AG09319 (cell line): ENCODE measurements around the gene TUT1.
"Not testable (repeated sequence)": the region's sequence is repeated elsewhere in the genome, so short reads cannot be mapped to it uniquely, and the experiment has no call there.

Experiments used
- DNase-seq: peaks from one replicate; pipeline ENCODE4 v3.0.0-alpha.2; 2010; ENCODE audit warnings: low read depth; ENCODE audit errors: extremely low read depth
- CTCF ChIP-seq: IDR thresholded peaks from 2 replicates; pipeline ENCODE4 v1.5.1; 2011; ENCODE audit warnings: low read depth, mild to moderate bottlenecking, inconsistent platforms, low read length, moderate library complexity

The TUT1 gene

DNA sequence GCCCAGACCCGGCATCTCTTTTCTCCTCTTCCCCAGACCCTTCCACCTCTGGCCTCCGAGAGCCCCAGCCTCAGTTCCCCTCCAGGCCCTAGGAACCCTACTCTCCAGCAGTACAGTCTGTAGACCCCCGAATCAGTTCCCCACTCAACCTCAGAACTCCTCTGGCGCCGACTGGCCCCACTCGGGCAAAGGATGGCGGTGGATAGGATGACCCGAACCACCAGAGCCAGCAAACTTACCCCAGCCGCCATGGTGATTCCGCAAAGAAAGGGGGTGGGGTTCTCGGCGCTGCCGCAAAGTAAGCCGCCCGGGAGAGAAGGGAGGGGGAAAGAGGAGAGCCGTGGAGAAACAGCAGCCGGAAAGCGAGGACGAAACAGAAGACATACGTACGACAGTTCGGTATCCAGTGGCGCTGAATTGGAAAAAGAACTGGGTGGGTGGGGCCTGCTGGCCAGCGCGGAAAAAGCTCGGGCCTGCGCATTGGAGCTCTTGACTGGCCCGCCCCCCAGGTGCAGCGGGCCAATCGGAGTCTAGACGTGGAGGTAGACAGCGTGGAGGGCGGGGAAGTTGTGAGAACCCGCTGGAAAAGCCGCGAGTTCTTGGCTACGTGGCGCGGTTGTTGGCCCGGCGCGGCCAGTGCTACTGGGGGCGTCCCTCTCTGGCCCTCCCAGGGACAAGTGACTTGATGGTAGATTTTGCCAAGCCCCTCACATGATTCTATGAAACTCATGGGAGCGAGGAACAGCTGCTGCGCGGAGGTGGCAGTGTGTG, 17.5 kb downstream of the TUT1 start, which contains the start of gene EEF1G:
TSS of gene EEF1G (minus strand) at position 300 of the 771 bp plus-strand sequence. CDS start at position 251, 49 bp downstream.
- DNase-seq: peak; percentile 100
- no peak for TF ChIP-seq CTCF

DNA sequence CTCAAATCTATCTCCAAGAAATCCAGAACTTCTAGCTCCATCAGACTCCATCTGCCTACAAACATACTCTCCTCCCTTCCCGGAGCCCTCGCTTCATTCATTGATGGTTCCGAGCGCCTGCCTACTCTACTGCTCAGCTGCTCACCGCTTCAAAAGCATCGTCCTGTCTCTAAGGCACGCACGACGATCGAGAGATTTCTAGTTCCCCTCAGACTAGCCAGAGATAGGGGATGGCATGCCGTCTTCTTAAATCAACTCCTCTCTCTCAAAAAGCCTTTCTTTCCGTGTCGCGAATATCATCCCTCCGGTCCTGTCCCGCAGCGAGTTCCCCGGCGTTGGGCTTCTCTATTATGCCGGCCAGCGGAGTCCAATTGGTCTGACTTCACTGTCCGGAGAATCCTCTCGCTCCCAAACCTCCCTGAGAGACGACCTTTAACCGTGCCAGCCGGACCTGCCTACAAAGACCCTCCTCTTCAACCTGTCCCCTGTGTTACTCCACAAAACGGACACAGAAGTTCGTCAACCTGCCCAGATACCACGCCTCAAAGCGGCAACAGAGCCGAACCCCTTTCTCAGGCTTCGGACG, 18.2 kb downstream of the TUT1 start:
- no peak for DNase-seq
- no peak for TF ChIP-seq CTCF

- no peak for DNase-seq
- TF ChIP-seq CTCF: no peak
Observed at GRCh38 chr11:62572431-62572830, 18.9 kb downstream of the TUT1 start.

DNA sequence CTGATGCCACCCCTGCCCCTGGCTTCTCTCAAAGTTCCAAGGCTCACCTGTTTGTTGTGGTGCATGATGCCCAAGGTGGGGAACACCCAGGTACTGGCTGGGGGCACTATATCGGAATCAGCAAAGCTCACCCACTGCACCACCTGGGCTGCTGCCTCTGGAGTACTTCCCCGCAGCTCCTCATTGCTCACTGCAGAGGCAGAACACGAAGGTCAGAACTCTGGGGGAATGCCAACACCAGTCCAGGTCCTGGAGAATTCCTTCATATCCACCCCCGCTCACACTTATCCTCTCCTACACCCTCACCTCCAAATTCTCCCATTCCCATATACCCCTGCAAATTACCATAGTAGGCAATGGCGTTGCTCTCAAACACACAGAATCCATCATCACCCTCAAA, 19.8 kb downstream of the TUT1 start:
- not testable (repeated sequence) for DNase-seq

GRCh38 chr11:62570903-62571302, 20.4 kb downstream of the TUT1 start:
- DNase-seq: not testable (repeated sequence)

DNA sequence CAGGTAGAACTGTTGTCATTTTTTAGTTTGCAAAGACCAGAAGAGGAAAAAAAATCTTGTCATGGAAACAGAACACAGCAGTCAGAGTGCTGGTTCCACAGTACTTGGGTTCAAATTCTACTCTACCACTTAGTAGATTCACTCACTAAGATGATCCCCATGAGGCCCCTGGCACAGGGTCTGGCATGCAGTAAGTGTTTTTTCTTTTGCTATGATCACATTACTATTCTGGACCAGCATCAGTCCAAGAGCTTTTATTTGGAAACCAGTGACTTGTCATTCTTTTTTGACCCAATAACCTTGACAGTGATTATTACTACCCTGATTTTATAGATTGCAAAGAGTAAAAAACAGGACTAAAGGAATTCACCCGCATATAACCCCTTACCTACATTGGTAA, 21.7 kb downstream of the TUT1 start:
- no peak for TF ChIP-seq CTCF
- DNase-seq: no peak

DNA sequence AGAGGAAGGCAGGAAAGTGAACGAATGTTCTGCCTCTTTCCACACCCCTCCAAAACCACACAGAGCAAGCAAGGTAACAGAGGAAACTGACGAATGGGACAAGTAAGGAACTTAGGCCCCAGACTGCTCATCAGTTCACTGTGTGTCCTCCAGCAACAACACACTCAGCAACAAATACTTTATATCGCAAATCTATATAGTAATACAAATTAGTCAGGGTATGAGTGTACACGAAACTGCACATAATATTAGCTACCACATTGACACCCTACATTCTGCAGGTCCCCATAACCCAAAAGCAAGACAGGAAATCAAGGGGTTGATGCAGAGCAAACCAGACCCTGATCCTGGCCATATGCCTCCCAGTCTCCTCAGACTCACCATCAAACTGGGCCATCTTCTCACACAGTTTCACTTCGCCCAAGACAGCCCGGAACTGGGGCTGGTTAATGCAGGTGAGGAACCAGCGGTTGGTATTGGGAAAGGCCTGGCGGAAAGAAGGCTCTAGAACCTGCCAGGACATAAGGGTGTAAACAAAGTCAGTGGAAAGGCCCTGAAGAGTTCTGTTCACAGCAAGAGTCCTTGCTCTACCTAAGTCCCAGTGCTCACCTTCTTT, 24.2 kb downstream of the TUT1 start:
- no peak for DNase-seq
- no peak for TF ChIP-seq CTCF

DNA sequence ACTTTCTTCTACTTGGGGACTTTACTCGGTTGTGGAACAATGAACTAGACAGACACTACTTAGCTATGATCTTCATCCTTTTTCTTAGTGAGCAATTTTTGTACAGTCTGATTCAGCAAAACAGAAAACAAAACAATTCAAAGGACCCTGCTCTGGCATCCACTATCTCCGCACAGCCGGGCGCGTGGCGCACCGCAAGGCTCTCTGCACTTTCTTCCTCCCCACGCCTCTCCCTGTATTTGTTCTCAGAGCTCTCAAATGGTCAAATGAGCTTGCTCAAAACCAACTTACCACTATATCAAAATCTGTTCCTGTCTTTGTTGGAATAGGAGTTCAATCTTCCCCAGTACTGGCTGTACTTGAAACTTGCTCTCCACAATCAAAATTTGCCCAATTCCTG, 25.1 kb downstream of the TUT1 start:
- no peak for DNase-seq
- no peak for TF ChIP-seq CTCF
